ENCODE results near the gene RIPPLY3. TPM values are rescaled to one million over a fixed set of nuclear protein-coding genes. Genes with fewer than 3 reads are reported as not detected.

Gene RIPPLY3
- total and polyA plus RNA-seq, 2 of the 13 experiments (the other 11 are each of a cell fraction or from before 2014, with no cell fraction given): 0.09 to 2.9 TPM

DNA sequence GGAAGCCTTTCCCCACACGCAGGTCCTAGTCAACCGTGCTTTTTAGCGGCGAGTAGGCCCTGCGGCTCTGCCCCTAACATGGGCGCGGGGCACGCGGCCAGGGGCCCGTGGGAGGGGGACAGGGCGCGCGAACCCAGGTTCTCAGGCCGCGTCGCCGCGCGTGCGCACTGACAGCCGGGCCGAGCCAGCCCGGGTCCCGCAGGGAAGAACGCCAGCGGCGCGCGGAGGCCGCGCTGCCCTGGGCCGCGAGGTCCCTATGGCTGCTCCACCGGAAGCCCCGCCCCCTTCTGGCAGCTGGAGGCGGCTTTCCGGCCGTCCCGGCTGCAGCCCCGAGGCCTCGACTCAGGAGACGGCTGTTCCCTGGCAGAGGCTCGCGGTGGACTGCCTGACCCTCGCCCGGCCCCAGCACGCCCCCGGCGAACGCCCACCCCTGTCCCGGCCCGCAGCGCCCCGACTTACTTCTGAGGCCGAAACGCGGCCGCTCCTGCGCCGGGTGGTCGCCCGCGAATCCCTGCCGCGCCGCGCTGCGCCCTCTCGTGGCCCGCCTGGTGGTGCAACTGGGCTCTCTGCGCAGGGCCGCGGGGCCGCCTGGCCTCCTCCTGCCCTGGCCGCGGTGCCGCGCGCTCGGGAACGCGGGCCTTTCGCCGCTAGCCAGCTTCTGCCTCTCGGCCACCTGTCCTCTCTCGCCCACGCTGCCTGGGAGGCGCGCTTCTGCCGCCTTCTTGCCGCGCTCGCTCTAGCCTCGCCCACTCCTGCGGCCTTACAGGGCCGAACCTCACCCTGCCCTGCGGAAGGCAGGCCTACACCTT lies 16.6 kb upstream of the RIPPLY3 start (continued):
- peak; percentile 91; the same call in 1 of the 2 replicates for TF ChIP-seq ZNF713 (CRISPR knock-in tag; IDR thresholded peaks at IDR 0.05)
- TF ChIP-seq REXO4 (CRISPR knock-in tag; IDR thresholded peaks at IDR 0.05; ENCODE audit: borderline replicate concordance): peak; percentile 52; the same call in 1 of the 2 replicates
- peak; percentile 85 for TF ChIP-seq ARNT2 (CRISPR knock-in tag; IDR thresholded peaks at IDR 0.05; ENCODE audit: low read depth)
- TF ChIP-seq SOX5 (CRISPR knock-in tag; IDR thresholded peaks at IDR 0.05; ENCODE audit: borderline replicate concordance): peak; percentile 33; the same call in 1 of the 2 replicates
- TF ChIP-seq JARID2 (CRISPR knock-in tag; IDR thresholded peaks at IDR 0.05; ENCODE audit: insufficient replicate concordance): no peak
- TF ChIP-seq ZNF562 (CRISPR knock-in tag; IDR thresholded peaks at IDR 0.05; ENCODE audit: borderline replicate concordance): peak; percentile 10; the same call in 1 of the 2 replicates
- TF ChIP-seq PTBP1 (IDR thresholded peaks at IDR 0.05; ENCODE audit: low read depth, low read length, poor library complexity, severe bottlenecking): no peak
- TF ChIP-seq ZNF430 (CRISPR knock-in tag; IDR thresholded peaks at IDR 0.05): peak; percentile 75; the same call in 1 of the 2 replicates
- peak; percentile 36; the same call in 1 of the 2 replicates for TF ChIP-seq ZNF576 (CRISPR knock-in tag; IDR thresholded peaks at IDR 0.05)
- TF ChIP-seq MED8 (CRISPR knock-in tag; IDR thresholded peaks at IDR 0.05; ENCODE audit: insufficient replicate concordance): peak; percentile 19
- TF ChIP-seq ZNF251 (CRISPR knock-in tag; IDR thresholded peaks at IDR 0.05): 0 out of 2 replicates have a peak, but pooled peaks have one; percentile 37
- TF ChIP-seq ZC3H13 (CRISPR knock-in tag; IDR thresholded peaks at IDR 0.05): peak; percentile 86
- TF ChIP-seq NR2F1 (CRISPR knock-in tag; IDR thresholded peaks at IDR 0.05): no peak
- peak; percentile 90 for TF ChIP-seq ZMAT3 (CRISPR knock-in tag; conservative IDR thresholded peaks at IDR 0.05)
- TF ChIP-seq, protein P1, sequence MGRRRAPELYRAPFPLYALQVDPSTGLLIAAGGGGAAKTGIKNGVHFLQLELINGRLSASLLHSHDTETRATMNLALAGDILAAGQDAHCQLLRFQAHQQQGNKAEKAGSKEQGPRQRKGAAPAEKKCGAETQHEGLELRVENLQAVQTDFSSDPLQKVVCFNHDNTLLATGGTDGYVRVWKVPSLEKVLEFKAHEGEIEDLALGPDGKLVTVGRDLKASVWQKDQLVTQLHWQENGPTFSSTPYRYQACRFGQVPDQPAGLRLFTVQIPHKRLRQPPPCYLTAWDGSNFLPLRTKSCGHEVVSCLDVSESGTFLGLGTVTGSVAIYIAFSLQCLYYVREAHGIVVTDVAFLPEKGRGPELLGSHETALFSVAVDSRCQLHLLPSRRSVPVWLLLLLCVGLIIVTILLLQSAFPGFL (CRISPR knock-in tag; IDR thresholded peaks at IDR 0.05): 0 out of 2 replicates have a peak, but pooled peaks have one; percentile 17
- TF ChIP-seq NR1H2 (CRISPR knock-in tag; IDR thresholded peaks at IDR 0.05; ENCODE audit: borderline replicate concordance, low read depth): peak; percentile 26
- no peak for TF ChIP-seq SMAD3 (CRISPR knock-in tag; IDR thresholded peaks at IDR 0.05)
- TF ChIP-seq ATAD3A (CRISPR knock-in tag; IDR thresholded peaks at IDR 0.05): no peak
- TF ChIP-seq, protein P2, sequence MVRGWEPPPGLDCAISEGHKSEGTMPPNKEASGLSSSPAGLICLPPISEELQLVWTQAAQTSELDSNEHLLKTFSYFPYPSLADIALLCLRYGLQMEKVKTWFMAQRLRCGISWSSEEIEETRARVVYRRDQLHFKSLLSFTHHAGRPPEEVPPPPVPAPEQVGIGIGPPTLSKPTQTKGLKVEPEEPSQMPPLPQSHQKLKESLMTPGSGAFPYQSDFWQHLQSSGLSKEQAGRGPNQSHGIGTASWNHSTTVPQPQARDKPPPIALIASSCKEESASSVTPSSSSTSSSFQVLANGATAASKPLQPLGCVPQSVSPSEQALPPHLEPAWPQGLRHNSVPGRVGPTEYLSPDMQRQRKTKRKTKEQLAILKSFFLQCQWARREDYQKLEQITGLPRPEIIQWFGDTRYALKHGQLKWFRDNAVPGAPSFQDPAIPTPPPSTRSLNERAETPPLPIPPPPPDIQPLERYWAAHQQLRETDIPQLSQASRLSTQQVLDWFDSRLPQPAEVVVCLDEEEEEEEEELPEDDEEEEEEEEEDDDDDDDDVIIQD (CRISPR knock-in tag; IDR thresholded peaks at IDR 0.05; ENCODE audit: low read depth): no peak
- no peak for TF ChIP-seq SYNCRIP (IDR thresholded peaks at IDR 0.05; ENCODE audit: insufficient read depth, low read depth, low read length)
- peak; percentile 57 for TF ChIP-seq KDM2A (CRISPR knock-in tag; IDR thresholded peaks at IDR 0.05; ENCODE audit: borderline replicate concordance, low read depth)
- peak; percentile 73 for TF ChIP-seq TAF1 (CRISPR knock-in tag; IDR thresholded peaks at IDR 0.05)
- peak; percentile 38 for TF ChIP-seq ELF3 (CRISPR knock-in tag; IDR thresholded peaks at IDR 0.05)
- TF ChIP-seq YEATS4 (CRISPR knock-in tag; IDR thresholded peaks at IDR 0.05; ENCODE audit: borderline replicate concordance): peak; percentile 89
- TF ChIP-seq ADNP (CRISPR knock-in tag; IDR thresholded peaks at IDR 0.05): no peak
- no peak for TF ChIP-seq SCMH1 (CRISPR knock-in tag; IDR thresholded peaks at IDR 0.05; ENCODE audit: borderline replicate concordance)
- peak; percentile 91 for TF ChIP-seq ZSCAN12 (CRISPR knock-in tag; IDR thresholded peaks at IDR 0.05)
- TF ChIP-seq TCF12 (IDR thresholded peaks at IDR 0.05): no peak
- peak; percentile 66; the same call in 1 of the 2 replicates for TF ChIP-seq TCF12 (CRISPR knock-in tag; IDR thresholded peaks at IDR 0.05)

Measured in HepG2 (cell line).